HG03159 (cell line): Measurements from ENCODE around the gene KBTBD2.
"Not testable (repeated sequence)": the region's sequence is repeated elsewhere in the genome, so short reads cannot be mapped to it uniquely, and the experiment has no call there.

ENCODE experiments used
- ATAC-seq: cut with Tn5 transposase; IDR thresholded peaks from one replicate; pipeline ENCODE4 v1.9.1; 2021; ENCODE audit warnings: mild to moderate bottlenecking, moderate library complexity; ENCODE audit not compliant: unreplicated experiment

KBTBD2 gene

GRCh38 chr7:32893722-32894121 lies 2.2 kb upstream of the KBTBD2 start:
- ATAC-seq = no peak

GRCh38 chr7:32893207-32893524 lies 1.6 kb upstream of the KBTBD2 start:
- ATAC-seq = no peak

- ATAC-seq = peak; percentile 19
These were observed 1.1 kb upstream of the KBTBD2 start for GRCh38 chr7:32892521-32893206.

GRCh38 chr7:32891800-32892520 lies 400 bp upstream of the KBTBD2 start:
- ATAC-seq = peak; percentile 42

GRCh38 chr7:32890793-32891042 lies 842 bp downstream of the KBTBD2 start:
- ATAC-seq = no peak

- ATAC-seq = peak; percentile 42
These were observed 1.4 kb downstream of the KBTBD2 start for GRCh38 chr7:32890010-32890792.

- no peak for ATAC-seq
These were observed 3.1 kb downstream of the KBTBD2 start for GRCh38 chr7:32888505-32888904.

- ATAC-seq = no peak
These were observed 4.2 kb downstream of the KBTBD2 start for GRCh38 chr7:32887395-32887794.

GRCh38 chr7:32881074-32881982 lies 10.2 kb downstream of the KBTBD2 start:
- no peak for ATAC-seq

- no peak for ATAC-seq
These were observed 12.1 kb downstream of the KBTBD2 start for GRCh38 chr7:32879460-32879859.

- ATAC-seq = not testable (repeated sequence)
These were observed 13.5 kb downstream of the KBTBD2 start for GRCh38 chr7:32878023-32878422.

- no peak for ATAC-seq
These were observed 19.1 kb downstream of the KBTBD2 start for GRCh38 chr7:32872421-32872820.

- ATAC-seq = peak; percentile 87
These were observed 19.8 kb downstream of the KBTBD2 start for GRCh38 chr7:32871624-32872371.

GRCh38 chr7:32870298-32870697 lies 21.3 kb downstream of the KBTBD2 start:
- ATAC-seq = no peak

- no peak for ATAC-seq
These were observed 21.8 kb downstream of the KBTBD2 start for GRCh38 chr7:32869716-32870115.

GRCh38 chr7:32868116-32868515 lies 23.4 kb downstream of the KBTBD2 start:
- no peak for ATAC-seq

GRCh38 chr7:32865448-32866030 lies 26.0 kb downstream of the KBTBD2 start:
- ATAC-seq = no peak

GRCh38 chr7:32863872-32864271 lies 27.7 kb downstream of the KBTBD2 start:
- not testable (repeated sequence) for ATAC-seq

- ATAC-seq = no peak
These were observed 31.5 kb downstream of the KBTBD2 start for GRCh38 chr7:32860090-32860489.

GRCh38 chr7:32858648-32859047 lies 32.9 kb downstream of the KBTBD2 start:
- no peak for ATAC-seq
